NCI-H1417 (cell line): ENCODE results near the gene SLC6A3.
"Not testable (repeated sequence)": the region's sequence is repeated elsewhere in the genome, so short reads cannot be mapped to it uniquely, and the experiment has no call there.

ENCODE experiments used
- DNase-seq, 3 experiments: peaks; one replicate each; lab custom pipeline; 2025; lab: John Stamatoyannopoulos, UW

The SLC6A3 gene

DNA sequence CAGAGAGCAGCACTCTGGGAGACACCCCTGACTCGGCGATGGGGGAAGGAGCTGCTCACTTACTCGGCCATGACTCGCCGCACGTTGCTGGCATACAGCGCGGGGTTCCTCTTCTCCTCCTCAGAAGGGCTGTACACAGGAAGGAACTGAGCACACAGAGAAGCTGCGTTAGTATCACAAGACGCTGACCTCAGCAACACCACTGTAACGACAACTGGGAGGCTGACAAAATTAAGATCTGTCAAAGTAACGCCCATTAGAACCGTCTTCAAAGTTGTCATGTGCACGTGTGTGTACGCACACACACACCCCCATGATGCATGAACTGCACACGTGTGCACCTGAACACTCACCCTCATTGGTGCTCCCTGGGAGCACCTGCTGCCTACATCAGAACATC is 32.1 kb upstream of the SLC6A3 start:
- DNase-seq = no peak

DNA sequence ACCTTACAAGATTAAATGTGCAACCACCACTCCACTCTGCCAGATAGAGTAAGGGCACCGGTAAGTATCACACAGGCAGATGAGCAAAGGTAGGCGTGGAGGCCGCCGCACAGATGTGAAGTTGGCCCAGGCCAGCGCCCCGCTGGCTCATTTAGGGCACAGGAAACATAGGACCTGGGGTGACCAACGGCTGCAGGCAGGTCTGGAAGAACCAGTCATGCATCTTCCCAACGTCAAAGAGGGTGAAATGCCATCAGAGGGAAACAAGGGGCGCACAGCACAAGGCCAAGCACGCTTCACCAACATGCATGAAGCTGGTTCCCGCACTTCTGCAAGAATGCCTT is 31.7 kb upstream of the SLC6A3 start:
- no peak for DNase-seq

DNA sequence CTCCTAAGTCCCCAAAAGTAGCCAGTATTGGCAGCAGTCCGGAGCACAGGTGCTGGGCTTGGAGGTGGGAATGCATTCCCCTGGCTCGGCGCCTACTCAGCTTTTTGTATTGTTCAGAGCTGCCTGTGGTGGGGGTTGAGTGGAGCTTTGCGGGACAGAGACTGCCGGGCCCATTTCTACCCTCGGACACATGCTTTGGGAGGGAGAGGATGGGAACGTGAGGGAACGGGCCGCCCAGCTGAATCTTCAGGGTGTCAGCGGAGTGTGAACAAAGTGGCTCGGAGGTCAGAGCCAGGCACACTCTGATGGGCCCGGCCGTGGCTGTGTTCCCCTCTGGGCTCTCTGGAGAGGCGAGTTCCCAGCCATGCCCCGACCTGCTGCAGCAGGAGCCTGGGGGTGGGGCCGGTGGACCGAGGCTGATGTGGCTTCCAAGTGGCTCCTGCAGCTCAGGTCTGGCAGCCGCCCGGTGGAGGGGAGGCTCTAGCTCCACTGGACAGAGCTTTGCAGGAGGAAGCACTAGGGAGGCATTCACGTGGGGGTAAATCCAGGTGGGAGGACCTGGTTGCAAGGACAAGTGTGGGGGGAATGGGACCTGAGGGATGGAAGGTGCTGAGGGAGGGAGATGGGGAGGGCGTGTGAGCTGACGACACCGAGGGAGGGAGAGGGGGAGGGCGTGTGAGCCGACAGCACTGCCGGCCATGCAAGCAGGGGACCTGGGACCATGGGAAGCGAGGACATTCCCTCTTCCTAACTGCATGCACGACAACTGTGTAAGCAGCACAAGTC is 31.1 kb upstream of the SLC6A3 start:
- no peak for DNase-seq

DNA sequence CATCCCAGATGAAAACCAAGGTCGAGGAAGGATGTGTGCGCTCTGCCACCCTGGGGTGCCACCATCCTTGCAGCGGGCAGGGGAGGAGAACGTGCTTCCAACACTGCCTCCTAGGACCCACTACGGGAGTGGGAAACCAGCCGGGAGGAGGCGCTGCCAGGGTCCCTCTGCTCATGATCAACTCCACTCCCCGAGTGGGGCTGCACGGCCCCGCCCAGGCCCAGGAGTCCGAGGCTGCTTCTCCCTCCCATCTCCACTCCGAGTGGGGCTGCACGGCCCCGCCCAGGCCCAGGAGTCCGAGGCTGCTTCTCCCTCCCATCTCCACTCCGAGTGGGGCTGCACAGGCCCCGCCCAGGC is 30.3 kb upstream of the SLC6A3 start:
- not testable (repeated sequence) for DNase-seq

DNA sequence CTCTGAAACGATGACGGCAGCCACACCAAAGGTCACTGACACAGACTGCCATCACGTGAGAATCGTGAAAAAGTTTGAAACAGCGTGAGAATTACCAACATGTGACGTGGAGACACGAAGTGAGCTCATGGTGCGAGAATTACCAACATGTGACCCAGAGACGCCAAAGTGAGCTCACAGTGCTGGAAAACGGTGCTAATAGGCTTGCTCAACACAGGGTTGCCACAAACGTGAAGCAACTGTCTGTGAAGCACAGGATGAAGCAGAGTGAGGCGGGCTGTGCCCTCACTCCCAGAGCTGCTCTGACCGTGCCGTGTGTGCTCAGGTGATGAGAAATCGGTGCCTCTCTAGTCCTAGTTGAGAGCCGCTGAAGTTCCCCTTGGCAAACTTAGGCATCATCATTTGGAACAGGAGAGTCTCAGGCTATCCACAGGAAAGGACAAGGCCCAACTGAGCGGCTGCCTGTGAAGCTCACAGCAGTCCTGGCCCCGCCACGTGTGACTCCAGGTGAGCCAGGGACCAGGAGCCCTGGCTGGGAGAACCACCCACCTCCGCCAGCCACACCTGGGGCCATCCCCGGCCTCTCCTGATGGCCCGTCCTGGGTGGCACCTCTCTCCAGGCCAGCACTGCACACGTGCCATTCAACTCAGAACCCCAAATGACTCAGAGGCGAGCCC is 29.8 kb upstream of the SLC6A3 start:
- no peak for DNase-seq

DNA sequence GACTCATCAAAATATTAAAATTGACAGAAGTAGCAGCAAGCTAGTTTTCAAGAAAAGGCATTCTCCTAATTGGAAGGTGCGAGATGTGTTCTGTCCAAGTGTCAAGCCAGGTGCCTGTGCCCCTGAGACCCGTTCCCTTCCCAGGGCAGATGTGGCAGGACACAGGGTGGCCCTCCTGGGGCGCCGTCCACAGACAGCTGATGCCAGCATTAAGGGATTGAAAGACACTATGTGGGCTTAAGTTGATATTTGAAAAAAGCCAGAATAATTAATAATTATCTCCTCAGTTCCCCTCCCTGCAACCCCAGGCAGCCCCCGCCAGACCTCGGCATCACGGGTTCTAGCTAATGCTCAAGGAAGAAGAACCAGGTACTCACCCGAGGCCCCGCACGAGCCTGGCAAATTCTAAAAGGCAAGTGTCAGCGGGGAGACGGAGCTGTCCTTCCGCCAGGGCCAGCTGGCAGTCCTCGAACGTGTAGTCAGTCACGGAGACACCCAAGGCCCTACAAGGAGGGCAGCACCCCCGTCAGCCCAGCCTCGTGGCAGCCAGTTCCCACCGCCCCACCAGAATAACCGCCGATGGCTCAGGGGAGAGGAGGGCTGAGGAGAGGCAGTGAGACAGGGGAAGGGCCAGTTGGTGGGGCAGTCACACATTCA is 29.1 kb upstream of the SLC6A3 start:
- no peak for DNase-seq

DNA sequence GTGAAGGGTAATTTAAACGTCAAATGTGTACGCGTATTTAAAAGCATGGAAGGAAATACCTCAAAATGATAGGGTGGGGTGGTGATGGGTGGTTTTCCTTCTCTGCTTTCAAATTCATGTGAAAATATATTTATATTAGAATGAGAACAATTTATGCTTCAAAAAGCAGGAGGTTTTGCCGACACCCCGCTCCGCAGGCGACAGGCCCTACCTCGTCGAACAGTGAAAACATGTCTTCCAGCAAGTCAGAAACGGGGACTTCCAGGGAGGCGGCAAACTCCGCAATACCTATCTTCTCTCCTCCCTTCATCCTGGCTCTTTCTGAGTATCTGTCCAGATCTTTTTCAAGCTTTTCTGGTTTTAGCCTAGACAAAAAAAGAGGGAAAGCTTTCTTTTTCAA is 28.5 kb upstream of the SLC6A3 start:
- no peak for DNase-seq

DNA sequence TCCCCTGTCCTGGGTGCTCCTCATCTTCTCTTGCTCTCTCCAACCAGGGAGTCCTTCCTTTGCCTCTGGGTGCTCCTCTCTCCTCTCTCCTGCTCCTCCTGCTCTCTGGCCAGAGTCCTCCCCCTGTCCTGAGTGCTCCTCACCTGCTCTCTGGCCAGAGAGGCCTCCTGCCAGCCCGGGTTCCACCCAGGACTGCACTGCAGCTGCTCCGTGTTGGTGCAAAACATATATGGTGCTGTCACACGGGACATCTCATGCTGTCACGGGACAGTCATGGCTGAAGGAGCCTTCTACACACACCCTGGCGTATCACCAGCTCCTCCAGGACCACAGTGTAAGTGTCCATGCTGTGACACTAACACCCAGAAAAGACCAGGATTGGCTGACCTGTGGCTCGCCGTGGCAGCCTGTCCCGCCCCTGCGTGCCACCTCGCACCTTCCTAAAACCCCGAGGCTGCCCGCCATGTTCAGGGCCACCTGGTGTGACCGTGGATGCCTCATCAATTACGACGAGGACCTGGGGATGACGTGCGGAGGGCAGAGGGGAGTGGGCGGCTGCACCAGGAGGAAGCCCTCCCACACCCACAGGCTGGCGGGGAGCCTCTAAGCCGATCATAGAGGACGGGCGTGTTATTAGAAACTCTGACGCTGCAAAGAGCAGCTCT is 27.9 kb upstream of the SLC6A3 start:
- DNase-seq = no peak

DNA sequence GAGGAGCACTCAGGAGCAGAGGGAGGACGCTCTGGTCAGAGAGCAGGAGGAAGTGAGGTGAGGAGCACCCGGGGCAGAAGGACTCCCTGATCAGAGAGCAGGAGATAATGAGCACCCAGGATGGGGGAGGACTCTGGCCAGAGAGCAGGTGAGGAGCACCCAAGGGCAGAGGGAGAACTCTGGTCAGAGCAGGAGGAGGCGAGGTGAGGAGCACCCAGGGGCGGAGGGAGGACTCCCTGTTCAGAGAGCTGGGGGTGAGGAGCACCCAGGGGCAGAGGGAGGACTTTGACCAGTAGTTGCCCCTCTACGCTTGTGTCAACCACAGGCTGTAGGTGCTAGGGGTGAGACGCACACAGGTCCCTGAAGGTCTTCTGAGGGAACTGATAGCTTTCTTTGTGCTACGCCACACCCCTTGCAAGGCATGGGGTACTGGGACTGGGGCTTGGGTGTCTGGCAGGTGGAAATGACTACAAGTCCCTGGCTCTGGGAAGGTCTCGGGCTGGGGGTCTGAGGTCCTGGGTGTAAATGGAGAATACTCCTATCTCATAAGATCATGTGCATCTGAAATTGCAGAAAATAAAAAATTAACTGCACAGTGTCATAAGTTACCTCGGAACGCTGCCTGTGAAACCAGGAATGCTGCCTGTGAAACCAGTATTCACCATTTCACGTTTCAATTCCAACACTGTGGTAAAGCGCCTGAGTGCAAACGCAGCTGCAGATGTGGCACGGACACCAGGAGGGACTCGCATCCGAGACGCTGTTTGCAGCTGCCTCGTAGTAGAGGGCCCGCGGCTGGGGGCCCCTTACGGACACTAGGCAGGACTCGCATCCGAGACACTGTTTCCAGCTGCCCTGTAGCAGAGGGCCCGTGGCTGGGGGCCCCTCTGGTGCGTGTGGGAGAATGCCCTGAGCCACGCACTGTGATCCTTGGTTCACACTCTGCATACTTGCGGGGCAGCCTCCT is 27.0 kb upstream of the SLC6A3 start:
- no peak for DNase-seq

DNA sequence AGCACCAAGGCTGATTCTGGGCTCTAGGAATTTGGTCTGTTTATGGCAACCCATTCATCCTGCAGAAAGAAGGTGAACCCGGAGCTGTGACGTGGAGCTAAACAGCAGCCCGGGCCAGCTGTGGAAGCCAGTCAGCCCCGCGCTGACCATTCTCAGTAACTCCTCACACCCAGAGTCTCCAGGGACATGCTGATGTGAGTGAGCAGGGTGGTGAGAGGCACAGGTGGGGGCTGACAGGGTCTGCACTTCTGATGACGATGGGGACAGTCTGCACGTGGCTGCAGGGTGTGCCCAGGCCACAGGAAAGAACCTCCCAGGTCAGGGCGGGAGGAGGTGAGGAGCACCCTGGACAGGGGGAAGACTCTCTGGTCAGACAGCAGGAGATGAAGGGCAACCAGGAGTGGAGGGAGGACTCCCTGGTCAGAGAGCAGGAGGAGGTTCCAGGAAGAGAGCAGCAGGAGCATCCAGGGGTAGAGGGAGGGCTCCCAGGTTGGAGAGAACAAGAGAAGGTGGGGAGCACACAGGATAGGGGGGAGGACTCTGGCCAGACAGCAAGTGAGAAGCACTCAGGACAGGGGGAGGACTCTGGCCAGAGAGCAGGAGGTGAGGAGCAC is 26.1 kb upstream of the SLC6A3 start:
- no peak for DNase-seq

DNA sequence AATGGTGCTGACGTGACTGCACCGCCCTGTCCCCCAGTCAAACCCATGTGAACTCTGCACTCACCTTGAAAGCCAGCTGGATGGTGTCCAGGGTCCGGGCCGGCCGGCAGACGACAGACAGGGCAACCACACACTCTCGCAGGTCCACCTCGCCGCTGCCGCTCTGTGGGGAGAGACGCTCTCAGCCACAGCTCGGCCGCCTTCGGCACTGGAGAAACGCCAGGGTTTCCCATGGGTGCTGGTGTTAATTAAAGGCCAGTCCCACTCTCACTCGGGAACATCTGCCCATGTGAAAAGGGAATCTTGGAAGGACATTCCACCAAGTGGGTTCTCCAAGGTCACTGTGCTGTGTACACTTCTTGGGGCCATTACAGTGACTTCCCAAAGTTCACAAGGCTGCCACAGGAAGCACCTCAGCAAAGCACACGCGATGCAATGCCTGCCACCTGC is 25.5 kb upstream of the SLC6A3 start:
- no peak for DNase-seq

DNA sequence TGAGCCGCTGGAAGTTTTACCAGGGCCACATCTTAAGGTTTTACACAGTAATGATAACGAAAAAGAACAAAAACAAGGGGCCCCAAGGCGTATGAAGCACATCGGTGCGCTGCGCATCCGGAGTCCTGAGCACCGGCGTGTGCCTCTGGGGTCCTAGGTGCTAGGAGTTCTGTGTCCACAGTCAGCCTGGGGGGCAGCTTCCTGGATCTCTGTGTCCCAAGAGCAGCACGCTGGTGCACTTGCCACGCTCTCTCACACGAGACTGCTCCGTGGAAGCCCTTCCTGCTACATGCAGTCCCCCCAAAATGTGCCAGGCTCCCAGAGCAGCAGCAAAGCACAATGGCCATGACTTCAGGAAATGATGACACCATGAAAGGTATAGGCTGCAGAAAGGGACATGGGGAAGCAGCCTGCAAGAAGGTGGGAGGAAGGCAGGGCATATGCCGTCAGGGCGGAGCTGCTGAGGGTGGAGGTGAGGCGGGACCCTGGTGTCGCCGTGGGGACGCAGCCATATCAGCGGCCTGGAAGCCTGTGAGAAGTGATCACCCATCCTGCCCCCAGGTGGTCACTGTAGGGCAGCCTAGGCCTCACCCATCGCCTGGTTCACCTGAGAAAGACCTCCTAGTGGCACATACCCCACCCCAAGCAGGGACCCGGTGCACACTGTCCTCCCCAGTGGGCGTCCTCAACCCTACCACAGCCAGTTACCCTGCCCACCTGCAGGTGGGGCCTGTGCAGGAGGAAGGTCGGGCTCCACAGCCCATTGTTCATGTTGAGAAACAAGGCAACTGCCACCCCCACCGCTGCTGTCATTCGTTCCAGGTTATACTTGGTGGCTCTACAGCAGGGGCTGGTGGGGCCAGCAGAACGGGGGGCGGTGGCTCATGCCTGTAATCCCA is 23.6 kb upstream of the SLC6A3 start:
- no peak for DNase-seq

DNA sequence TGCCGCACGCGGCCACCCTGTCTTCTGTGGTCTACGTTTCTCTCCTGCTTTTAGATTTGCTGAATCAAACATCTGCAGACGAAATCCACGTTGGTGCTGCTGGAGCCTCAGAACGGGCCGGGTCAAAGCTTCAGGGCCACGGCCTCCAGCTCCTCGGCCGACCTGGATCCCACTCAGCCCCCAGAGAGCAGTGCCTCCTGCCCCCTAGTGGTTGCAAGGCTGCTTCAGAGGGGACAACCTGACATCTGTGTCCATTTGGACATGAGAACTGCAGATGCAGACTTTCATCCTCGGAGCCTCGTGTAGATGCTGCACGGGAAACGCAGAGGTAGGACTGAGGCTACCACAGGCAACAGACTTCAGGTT is 23.0 kb upstream of the SLC6A3 start:
- peak; percentile 6 to 46 (median 29) for DNase-seq

DNA sequence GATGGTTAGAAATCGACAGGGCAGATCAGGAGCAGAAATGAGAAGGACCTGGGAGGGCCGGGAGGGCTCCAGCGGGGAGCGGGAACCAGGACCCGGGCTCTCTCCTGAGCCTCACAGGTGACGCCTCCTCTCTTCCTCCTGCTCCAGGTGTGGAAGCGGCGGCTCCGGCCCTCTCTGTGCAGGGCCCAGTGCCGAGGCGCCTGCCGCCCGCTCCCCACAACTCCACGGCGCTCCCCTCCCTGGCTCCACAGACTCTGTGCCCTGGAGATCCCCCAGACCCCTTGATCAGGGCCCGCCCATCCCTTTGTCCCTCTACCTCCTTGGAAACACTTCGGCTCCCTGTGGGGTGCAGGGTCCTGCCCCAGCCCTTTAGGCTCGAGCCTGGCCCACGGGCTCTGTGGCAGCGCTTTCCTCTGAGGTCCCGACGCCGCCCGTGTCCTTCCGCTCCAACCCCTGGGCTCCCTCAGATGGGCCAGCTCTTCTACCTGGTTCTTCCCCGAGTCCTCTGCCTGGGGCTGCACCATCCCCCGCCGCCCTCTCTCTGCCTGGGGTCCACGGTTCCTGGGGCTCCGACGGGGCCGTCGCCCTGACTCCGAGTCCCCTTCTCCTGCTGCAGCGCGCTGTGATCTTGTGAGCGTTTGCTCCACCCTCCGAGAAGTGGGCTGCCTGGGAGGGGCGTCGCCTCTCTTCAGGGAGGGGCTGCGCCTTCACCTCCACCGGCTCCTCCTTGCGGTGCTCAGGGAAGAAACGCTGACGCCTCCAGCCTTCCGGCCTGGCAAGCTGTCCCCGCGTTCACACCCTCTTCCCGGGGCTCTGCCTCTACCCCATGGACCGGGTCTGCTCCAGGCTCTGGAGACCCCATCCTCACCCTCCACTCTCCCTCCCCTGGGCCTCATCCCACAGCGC is 22.4 kb upstream of the SLC6A3 start:
- no peak for DNase-seq

DNA sequence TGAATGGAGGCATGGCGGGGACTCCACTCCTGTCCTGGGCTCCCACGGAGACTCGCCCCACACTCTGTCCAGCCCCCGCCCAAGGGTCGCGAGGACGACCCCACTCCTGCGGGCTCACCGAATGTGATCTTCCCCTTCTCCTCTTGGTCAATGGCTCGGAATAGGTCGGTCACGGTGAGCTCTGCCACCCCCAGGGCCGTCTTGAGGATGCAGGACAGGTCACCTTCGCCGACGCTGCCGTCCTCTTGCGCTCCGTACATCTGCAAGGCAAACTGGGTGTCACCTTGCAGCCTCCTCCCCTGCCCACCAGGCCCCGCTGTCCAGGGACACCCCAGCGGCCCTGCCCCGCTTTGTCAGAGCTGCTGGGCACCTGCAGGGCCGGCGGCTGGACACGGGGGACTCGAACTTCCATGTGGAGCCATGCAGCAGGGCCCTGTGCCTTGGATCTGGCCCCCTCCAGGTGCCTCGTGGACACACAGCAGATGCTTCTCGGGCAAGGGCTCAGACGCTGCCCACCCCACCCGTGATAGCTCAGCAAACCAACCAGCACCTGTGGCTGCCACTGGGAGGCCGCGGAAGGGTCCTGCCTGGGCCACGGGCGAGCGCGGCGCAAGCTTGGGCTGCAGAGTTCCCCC is 21.5 kb upstream of the SLC6A3 start:
- no peak for DNase-seq

DNA sequence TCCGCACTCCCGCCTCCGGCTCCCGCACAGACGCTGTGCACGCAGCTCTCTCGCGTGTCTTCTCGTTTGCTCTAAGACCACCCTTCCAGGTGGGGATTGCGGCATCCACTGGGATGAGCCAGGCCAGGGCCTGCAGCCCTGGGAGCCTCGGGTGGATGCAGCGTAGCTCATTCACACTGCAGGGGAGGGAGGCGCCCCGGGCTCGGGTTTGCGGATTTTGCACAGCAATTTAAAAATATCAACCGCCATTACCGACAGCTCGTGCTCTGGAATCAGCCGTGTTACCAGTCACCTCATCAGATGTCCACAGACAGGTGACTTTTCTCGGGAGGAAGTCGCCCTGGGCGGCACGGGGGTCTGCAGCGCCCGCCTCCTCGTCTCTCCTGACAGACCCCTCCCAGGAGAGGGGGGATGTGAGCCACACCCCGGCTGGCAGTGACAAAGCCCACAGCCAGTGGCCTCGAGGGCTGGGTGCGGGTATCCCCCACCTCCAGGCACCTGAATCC is 20.8 kb upstream of the SLC6A3 start:
- DNase-seq = no peak

DNA sequence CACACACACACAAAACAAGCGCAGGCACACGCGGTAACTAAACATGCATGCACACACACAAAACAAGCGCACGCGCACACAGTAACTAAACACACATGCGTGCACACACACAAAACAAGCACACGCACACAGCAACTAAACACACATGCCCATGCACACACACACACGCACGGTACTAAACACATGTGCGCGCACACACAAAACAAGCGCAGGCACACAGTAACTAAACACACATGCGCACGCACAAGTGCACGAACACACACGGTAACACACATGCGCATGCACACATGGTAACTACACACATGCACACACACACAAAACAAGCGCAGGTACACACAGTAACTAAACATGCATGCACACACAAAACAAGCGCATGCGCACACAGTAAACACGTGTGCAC is 19.9 kb upstream of the SLC6A3 start:
- DNase-seq = no peak

DNA sequence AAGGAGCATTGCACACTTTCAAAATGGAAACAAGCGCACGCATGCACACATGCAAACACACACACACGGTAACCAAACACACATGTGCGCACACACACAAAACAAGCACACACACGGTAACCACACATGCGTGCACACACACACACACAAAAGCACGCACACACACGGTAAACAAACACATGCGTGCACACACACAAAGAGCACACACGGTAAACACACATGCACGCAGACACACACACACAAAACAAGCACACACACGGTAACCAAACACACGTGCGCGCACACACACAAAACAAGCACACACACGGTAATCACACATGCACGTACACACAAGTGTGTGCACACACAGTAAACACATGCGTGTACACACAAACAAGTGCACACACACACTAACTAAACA is 19.3 kb upstream of the SLC6A3 start:
- no peak for DNase-seq

DNA sequence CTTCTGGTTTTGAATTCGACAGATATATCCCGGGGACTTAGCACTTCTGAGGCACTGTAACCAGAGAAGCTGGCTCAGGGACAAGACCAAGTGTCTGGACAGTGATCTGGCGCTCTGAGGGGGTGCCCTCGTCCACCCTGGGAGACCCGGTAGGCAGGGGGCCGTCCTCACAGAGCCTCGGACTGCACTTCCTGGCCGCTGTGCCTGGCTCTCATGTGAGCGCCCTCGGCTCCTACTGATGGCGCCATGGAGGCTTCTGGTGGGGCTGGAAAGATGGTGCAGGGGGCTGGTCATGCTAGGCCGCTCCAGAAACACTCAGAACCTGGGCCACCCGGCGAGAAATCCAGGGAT is 18.8 kb upstream of the SLC6A3 start:
- no peak for DNase-seq
